Activated gamma-delta T cell treated with Interleukin-2 at 50 U/mL for 16 hours (primary cell): ENCODE results near the gene SBF2.
"Not testable (repeated sequence)": the region's sequence is repeated elsewhere in the genome, so short reads cannot be mapped to it uniquely, and the experiment has no call there.

Experiments used
- DNase-seq: peaks from one replicate; pipeline ENCODE4 v3.0.0-alpha.2; 2020

Gene SBF2

DNA sequence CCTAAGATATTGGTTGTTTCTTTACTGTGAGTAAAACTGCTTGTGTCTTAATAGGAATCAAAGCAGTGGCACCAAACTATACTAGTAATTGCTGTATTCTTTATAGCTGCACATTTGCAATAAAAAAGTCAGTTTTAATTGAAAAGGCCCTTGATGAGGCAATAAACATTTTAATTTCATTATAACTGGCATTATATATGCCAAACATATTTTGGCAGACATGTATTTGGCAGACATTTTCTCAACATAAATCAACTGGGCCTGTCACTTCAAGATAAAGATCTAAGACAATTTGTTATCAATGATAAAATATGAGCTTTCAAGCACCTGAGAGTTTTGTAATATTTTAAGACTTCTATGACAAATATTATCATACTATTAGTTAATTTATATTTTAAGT lies 245.7 kb downstream of the SBF2 start:
- DNase-seq = no peak

DNA sequence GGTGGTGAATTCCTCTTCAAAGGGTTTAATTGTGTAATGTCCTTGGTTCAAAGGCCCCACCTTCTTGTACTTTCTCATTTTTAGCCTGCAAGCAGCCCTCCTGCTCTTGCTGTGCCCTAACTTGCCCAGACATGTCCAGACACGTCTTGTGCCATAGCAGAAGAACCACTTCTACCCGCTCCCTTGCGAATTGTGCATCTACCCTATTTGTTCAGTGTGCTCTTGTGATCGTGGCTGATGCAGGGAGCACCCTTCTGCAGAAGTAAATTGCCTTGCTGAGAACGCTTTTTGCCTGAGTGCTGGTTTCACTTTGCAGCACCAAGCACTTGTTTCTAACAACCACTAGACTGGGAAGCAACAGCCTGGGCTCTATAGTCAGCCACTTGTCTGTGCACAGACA lies 249.4 kb downstream of the SBF2 start:
- no peak for DNase-seq

DNA sequence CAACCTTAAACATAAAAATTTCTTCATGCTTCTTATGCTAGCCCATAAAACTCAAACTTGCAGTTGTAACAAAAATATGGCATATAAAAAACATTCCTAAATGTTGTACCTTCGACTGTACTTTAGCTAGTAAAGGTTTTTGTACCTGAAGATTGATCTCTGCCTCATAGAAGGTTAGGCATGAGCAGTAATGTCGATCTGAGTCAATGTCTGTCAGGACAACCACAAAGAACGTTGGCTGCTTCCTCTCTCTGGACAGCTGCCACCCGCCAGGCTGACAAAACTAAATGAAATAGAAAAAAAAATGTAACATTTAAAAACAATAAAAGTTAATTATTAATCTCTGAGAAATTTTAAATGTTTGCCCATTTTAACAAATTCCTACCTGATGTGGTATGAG lies 251.3 kb downstream of the SBF2 start:
- DNase-seq = no peak

DNA sequence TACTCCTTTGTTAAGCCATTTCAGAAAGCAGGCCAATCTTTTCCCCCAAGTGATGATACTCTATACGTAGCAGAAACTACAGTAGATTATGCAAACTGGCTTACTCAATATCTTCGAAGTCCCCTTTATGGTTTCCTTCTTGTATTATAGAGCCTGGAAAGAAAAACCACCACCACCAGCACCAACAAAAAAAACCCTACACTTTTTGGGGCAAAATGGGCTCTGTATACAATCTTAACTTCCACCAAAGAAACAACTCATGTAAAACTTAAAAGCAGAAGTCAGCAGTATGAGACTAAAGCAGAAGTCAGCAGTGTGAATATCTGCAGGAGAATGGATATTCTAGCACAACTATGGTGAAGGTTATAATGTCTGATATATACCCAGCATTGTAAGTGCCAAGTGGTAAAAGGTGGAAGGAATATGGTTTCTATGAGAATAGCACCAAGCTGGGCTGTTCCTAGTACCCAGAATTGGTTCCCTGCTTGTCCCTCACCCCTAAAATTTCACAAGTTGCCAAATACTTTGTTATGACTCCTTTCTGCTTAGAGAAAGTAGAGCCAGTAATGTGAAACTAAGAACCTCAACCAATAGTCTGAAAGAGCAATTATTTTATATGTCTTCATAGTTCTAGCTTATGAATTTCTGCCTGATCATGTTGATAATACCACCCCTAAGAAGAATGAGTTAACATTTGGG lies 252.1 kb downstream of the SBF2 start:
- no peak for DNase-seq

DNA sequence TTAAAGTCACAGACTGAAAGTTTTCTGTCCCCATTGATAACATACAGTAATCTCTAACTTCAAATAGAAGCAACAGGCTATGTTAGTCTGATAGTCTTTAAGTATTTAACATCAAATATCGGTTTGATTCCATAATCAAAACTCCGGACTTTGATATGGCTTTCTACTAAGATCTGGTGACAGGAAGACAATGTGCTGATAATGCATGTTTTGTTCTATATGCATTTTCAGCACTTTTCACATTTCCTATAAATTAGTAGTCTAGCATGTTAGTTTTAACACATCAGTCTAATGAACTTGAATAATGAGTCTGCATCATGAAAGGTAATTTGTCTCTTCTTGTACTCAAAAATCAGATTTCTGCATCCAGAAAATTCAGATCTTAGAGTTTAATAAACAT lies 252.7 kb downstream of the SBF2 start:
- no peak for DNase-seq

DNA sequence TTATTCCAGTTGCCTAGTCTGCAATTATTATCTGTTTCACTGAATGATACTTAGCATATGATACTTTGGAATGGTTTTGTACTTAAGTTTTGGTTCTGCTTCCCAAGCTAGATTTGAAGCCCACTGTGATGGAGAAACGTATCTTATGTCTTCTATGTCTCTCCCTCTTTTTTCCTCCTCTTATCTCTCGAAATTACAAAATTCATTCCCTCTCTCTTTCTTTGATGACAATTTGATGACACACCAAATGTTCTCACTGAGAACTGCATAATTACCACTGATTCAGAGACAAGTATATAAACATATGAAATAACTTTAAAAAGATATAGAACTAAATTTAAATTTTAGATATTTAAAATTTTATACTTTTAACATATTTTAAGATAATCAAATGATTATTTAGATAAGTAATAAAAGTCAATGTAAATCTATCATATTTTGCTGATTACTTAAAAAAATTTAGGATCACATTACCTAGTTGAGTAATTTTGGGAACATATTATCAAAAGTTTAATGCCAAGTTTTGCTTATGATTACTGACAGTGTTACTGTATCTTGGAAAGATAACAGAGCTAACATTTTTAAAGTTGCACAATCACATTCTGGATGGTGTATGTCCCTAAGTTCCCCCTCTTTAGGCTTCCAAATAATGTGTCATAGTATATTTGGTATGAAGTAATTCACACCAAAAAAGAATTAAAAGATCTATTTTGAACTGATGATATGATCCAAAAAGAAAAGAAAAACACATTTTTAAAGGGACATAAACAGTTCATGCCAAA lies 255.3 kb downstream of the SBF2 start:
- no peak for DNase-seq

DNA sequence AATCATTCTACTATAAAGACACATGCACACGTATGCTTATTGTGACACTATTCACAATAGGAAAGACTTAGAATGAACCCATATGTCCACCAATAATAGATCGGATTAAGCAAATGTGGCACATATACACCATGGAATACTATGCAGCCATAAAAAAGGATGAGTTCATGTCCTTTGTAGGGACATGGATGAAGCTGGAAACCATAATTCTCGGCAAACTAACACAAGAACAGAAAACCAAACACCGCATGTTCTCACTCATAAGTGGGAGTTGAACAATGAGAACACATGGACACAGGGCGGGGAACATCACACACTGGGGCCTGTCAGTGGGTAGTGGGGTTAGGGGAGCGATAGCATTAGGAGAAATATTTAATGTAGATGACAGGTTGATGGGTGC lies 258.1 kb downstream of the SBF2 start:
- DNase-seq = not testable (repeated sequence)

DNA sequence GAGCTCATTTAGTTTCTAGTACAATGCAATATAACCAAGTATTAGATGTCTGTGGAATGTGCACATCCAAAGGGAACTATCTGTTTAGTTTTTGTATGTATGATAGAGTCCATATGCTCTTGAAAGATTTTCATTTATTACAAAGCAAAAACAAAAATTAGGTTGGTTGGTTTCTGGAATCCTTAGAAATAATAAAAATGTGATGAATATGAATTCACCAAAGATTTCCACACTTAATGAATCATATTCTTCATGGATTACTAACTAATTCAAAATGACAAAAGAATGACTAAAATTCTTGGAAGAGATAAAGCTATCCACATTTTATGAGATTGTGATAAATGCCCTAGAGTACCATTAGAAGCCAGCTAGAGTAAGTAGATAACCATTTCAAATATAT lies 261.1 kb downstream of the SBF2 start:
- DNase-seq = no peak

DNA sequence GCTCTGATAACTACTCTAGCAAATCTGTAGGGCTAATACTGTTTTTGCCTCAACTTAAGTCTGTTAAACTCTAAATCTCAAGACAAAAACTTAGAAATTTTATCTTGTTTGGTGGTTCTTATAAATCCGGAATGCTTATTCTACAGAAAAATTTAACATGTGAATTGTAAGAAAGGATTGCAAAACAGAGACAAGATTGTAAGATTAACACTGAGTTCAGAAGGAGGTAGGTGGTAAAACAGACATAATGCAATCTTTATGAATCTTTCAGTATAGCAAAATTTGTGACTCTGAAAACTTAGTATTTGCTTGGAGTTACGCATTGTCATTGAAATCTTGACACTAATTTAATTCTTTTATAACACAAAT lies 263.9 kb downstream of the SBF2 start:
- DNase-seq = no peak

DNA sequence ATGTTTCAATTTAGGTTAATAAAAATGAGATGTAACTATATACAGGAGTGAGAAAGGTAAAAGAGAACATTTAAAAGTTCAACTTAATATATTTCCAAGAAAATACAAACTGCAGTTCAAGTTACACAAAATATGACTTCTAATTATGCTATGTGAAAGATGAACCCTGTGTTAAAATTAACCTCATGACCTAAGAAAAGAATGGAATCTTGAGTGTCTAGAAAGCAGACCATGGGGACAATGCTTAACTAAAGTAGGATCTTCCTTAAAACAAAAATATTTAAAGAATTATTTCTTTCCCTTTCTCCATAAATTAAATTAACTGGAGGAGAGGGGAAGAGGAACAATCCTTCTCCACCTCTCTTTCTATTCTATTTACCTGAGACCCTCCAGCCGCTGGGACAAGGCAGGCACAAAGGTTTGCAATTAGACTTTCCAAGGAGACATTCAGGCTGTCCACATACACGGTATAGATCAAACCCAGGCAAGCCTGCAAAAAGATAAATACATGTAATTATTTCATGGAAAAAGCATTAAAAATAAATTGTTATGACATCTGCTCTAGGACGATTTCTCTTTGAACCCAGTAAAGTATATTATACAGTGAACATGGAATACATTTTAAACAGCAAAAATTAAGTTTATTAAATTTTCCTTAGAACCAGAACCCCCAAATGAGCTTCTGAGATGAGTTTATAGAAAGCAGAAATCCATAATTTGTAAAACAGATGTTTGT lies 264.5 kb downstream of the SBF2 start:
- DNase-seq = no peak

DNA sequence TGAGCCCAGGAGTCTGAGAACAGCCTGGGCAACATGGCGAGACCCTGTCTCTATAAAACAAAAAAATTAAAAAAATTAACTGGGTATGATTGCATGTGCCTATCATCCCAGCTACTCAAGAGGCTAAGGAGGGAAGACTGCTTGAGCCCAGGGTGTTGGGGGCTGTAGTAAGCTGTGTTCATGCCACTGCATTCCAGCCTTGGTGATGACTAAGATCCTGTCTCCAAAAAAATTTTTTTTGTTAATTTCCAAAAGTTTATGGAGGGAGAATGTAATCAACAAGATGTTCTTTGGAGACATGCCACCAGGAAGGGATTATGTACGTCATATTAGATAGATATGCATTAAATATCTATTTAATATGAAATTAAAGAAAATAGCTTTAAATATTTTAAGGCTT lies 267.5 kb downstream of the SBF2 start:
- no peak for DNase-seq

DNA sequence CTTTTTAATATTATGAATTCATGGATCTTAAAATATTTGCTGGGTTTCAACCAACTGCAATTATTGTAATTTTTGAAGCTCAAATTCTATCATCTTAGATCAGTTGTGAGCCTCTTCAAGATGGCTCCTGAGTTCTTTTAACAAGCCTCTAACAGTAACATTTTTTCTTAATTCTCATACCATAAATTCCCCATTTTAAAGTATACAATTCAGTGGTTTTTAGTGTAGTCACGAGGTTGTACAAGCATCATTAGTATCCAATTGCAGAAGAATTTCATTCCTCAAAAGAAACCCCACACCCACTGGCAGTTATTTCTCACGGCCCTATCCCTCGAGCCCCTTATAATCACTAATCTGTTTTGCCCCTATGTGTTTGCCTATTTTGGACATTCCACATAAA lies 270.8 kb downstream of the SBF2 start:
- no peak for DNase-seq

DNA sequence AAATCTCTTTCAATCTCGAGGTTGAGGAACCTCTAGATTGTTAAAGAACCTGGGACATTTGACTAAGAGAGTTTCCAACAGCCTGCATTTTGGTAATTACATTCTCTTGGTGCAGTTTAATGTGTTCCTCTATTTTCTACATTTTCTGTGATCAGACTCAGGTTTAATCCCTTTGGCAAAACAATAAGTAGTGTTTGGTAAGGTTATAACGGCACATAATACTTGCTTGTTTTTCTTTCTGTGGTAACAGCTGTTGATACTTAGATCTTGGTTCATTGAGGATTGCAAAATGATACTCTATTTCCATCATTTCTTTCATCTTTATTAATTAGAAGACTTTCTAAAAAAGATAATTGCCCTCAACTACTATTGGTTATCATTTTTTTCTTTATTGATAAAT lies 271.3 kb downstream of the SBF2 start:
- DNase-seq = no peak

DNA sequence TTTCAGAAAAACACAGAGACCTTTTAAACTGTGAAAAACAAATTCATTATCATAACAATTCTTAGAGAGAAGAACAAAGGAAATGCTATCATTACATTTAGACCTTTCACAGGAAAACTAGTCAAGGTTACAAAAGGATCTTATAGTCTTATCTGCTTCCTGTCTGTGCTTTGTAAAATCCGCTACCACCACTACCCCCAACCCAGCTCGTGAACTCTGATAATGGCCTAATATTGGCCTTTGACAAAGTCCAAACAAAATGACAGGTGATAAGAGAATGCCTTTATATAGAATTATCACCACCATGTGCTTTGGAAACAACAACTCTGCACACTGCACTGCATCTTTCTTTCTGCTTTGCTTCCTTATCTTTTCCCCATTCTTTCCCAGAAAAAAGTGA lies 272.5 kb downstream of the SBF2 start:
- no peak for DNase-seq

DNA sequence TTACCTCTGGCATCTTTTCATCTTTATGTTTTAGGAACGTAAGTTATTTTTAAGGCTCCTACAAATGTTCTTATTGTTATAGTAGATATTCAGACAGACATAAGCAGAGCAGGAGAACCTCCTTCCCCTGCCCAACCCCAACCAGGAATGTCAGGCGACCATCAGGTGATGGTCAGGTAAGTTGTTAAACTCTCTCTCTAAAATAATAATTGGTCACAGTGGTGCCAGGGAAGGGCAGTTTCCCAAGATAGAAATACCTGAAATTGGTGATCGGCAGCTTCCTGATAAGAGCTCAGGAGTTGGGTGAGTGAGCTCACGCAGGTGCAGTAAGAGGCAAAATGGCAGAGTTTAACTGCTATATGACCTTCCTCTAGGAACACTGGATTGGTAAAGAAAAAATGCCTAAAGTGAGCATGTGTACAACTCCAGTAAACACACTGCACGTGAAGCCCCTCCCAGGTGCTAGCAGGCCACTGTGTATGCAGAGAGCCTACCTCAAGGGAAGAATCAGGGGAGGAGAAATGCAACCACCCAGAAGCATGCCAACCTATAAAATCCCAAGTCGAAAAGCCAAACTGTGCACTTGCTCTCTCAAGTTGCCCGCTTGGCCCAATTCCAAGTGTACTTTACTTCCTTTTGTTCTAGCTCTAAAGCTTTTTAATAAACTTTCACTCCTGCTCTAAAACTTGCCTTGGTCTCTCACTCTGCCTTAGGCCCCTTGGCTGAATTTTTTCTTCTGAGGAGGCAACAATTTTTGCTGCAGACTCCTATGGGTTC lies 273.9 kb downstream of the SBF2 start:
- DNase-seq = no peak

DNA sequence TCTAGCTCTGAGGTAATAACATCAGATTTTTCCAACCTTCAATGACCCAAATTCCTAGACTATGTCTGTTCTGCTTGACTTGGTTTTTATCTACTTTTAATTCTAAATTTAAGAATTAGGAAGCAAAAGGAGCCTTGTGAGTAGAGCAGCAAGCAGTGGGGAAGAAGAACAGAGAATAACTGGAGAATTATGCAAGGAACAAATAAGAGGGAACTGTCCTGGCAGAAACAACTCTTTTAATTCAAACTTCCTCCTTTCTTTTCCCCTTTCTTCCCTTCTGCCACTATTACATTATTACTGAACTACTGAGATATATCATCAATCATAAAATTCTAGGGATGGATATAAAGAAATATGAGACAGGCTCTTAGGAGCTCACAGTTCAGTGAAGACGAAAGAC lies 276.1 kb downstream of the SBF2 start:
- no peak for DNase-seq

DNA sequence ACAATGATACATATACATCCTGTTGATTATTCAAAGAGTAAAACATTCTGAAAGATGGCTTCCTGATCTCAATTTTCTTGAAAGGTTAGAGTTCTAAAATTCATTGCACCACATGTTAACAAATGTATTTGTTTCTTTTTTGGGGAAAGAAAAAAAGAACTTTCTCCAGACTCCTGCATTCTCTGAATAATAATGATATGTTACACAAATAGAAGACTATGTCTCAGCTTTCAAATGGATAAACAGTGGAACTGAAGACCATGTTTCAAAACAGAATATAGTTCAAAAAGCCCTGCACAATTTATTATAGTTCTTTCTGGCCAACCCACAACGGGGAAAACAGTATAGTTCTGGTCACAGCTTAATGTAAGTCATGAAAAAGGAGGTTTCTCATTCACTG lies 277.0 kb downstream of the SBF2 start:
- no peak for DNase-seq

DNA sequence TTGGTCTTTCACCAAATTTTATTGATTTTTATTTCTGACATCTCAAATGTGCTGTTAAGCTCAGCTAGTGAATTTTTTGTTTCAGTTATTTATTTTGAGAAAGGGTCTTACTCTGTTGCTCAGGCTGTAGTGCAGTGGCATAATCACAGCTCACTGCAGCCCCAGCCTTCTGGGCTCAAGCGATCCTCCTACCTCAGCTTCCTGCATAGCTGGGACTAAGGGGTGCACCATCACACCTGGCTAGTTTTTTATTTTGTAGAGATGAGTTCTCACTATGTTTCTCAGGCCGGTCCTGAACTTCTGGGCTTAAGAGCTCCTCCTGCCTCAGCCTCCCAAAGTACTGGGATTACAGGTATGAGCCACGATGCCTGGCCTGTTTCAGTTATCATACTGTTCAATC lies 282.0 kb downstream of the SBF2 start:
- no peak for DNase-seq

DNA sequence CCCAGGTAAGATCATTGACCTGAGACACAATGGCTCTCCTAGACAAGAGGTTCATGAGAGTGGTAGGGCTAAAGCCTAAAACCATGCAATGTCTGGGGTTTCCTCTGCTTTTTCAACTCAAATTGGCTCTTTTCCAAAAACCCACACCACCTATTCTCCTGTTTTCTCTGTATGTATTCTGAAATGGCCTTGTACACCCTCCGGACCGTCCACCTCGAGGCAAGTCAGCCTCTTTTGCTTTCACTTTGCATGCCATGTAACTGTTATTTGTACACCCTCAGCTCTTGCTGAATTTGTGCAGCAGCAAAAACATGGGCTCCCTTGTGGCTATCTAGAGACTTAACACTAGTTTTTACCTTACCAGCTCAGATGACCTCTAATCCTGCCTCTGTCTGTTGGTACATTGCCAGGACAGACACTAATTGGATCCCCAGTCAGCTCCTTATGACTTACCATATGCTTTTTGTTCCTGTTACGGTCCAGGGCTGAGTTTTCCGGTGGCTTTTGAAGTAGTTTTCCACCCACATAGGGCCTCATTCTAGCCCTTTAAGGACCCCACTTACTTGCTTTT lies 288.0 kb downstream of the SBF2 start:
- DNase-seq = no peak

DNA sequence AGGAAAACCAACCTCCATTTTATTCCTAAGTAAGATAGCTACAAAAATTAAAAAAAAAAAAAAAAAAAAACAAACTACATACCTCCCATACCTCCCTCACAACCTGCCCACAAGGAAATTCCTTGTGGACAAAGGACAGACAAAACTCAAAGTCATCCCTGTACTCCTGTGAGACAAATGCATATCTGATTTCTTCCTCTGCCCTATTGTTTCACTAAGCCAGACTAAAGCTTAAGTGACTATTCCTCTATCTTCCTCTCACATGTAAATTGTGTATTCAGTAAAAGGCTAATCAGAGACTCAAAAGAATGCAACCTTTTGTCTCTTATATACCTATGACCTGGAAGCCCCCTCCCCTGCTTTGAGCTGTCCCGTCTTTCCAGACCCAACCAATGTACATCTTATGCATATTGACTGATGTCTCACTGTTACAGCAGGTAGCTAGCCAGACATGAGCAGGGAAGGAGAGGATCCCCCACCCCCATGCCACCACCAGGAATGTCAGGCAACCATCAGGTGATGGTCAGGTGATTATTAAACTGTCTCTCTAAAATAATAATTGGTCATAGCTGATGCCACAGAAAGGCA lies 289.4 kb downstream of the SBF2 start:
- DNase-seq = no peak

DNA sequence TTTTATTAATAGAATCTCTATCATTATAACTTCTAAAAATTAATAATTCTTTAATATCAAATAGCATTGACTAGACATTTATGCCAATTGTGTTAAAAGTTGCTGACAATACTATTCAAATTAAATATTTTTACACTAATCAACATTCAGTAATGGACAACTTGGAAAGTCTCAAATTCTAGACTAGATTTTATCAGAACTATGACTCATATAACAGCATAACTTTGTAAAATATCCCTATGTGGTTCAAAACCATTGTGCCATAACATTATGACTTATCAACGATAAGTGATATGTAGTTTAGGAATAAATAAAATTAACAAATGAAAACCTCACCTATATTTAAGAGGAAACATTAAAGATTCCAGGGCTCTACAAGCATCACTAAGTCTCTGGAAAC lies 291.8 kb downstream of the SBF2 start:
- DNase-seq = no peak

DNA sequence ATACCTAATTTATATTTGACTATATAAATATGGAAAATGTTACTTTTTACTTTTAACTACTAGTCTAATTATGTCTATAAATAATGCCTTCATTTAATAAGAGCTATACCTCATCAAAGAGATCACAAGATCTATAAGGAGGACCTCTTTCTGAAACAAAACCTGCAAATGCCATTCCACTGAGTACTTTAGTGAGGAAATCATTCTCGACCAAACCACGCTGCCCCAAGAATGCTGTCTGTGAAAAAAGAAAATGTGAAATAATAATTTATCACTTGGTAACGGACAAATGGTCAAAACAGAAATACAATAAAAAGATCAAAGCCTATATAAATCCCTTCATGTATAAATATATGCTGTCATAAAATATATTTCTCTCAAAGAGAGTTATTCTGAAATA lies 301.7 kb downstream of the SBF2 start:
- DNase-seq = no peak
